ENCODE measurements around the gene STRAP.

- TF ChIP-seq POLR2A (IDR thresholded peaks at IDR 0.05), result no peak
- TF ChIP-seq, protein P1, sequence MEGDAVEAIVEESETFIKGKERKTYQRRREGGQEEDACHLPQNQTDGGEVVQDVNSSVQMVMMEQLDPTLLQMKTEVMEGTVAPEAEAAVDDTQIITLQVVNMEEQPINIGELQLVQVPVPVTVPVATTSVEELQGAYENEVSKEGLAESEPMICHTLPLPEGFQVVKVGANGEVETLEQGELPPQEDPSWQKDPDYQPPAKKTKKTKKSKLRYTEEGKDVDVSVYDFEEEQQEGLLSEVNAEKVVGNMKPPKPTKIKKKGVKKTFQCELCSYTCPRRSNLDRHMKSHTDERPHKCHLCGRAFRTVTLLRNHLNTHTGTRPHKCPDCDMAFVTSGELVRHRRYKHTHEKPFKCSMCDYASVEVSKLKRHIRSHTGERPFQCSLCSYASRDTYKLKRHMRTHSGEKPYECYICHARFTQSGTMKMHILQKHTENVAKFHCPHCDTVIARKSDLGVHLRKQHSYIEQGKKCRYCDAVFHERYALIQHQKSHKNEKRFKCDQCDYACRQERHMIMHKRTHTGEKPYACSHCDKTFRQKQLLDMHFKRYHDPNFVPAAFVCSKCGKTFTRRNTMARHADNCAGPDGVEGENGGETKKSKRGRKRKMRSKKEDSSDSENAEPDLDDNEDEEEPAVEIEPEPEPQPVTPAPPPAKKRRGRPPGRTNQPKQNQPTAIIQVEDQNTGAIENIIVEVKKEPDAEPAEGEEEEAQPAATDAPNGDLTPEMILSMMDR (IDR thresholded peaks at IDR 0.05), result no peak
Observed at GRCh38 chr12:15875863-15876262, 6.3 kb upstream of the STRAP start.
